Neuronal stem cell (in vitro differentiated cells): Measurements from ENCODE around the gene SEC14L1.

Source experiments
- DNase-seq: peaks from one replicate; pipeline ENCODE4 v3.0.0-alpha.2; 2013; ENCODE audit warnings: low spot score
- H2AFZ ChIP-seq: one replicate; pipeline ENCODE4 v1.6.1; 2013; ENCODE audit warnings: mild to moderate bottlenecking, low read length, inconsistent platforms
- H2AK5ac ChIP-seq: 2 replicates; pipeline ENCODE4 v1.6.1; 2013; ENCODE audit warnings: low read depth, mild to moderate bottlenecking, inconsistent platforms, low read length, moderate library complexity, mixed read lengths
- H2BK120ac ChIP-seq: 2 replicates; pipeline ENCODE4 v1.6.1; 2013; ENCODE audit warnings: low read depth, mild to moderate bottlenecking, inconsistent platforms, low read length, moderate library complexity, mixed read lengths
- H2BK12ac ChIP-seq: one replicate; pipeline ENCODE4 v1.6.1; 2013; ENCODE audit warnings: low read length, inconsistent platforms
- H2BK15ac ChIP-seq: 2 replicates; pipeline ENCODE4 v1.6.1; 2013; ENCODE audit warnings: mild to moderate bottlenecking, low read length, inconsistent platforms, mixed read lengths
- H2BK5ac ChIP-seq: one replicate; pipeline ENCODE4 v1.6.1; 2013; ENCODE audit warnings: inconsistent platforms, mild to moderate bottlenecking, low read length, moderate library complexity
- H3K14ac ChIP-seq: one replicate; pipeline ENCODE4 v1.6.1; 2013; ENCODE audit warnings: low read length, inconsistent platforms
- H3K18ac ChIP-seq: 2 replicates; pipeline ENCODE4 v1.6.1; 2013; ENCODE audit warnings: low read length, inconsistent platforms
- H3K23ac ChIP-seq: 2 replicates; pipeline ENCODE4 v1.6.1; 2013; ENCODE audit warnings: low read depth, mild to moderate bottlenecking, mixed read lengths, low read length, inconsistent platforms; ENCODE audit not compliant: poor library complexity
- H3K27ac ChIP-seq: replicated peaks from 3 replicates; pipeline ENCODE4 v1.5.1; 2013; ENCODE audit warnings: low read length, inconsistent platforms
- H3K27me3 ChIP-seq, 3 experiments: 2 replicates each; pipeline ENCODE4 v1.6.1; 2013; ENCODE audit warnings: low read length in 3 of 3, mild to moderate bottlenecking in 2 of 3, inconsistent platforms in 1 of 3, low read depth in 1 of 3, mixed read lengths in 1 of 3, moderate library complexity in 1 of 3; ENCODE audit not compliant: control insufficient read depth in 3 of 3, insufficient read depth in 3 of 3
- H3K36me3 ChIP-seq, 2 donors: replicated peaks in 1 of 2; 2 replicates each; pipeline ENCODE4 v1.6.1; 2013; ENCODE audit warnings: low read length in 2 of 2; ENCODE audit not compliant: control insufficient read depth in 2 of 2, insufficient read depth in 2 of 2
- H3K4ac ChIP-seq: 2 replicates; pipeline ENCODE4 v1.6.1; 2013; ENCODE audit warnings: inconsistent platforms, mild to moderate bottlenecking, low read length, moderate library complexity
- H3K4me1 ChIP-seq, 2 donors: 1 replicate in 1 of 2; 2 replicates in 1 of 2; pipeline ENCODE4 v1.6.1; 2013; ENCODE audit warnings: low read length in 2 of 2, low read depth in 1 of 2; ENCODE audit not compliant: control insufficient read depth in 2 of 2, insufficient read depth in 1 of 2
- H3K4me2 ChIP-seq: one replicate; pipeline ENCODE4 v1.6.1; 2013; ENCODE audit warnings: mild to moderate bottlenecking, low read length, inconsistent platforms; ENCODE audit not compliant: insufficient read depth, poor library complexity, severe bottlenecking
- H3K4me3 ChIP-seq, 2 donors: 2 replicates each; pipeline ENCODE4 v1.5.1; 2013; ENCODE audit warnings: low read length in 2 of 2, mild to moderate bottlenecking in 2 of 2, inconsistent platforms in 1 of 2, moderate library complexity in 1 of 2
- H3K79me1 ChIP-seq: one replicate; pipeline ENCODE4 v1.6.1; 2013; ENCODE audit warnings: low read depth, mild to moderate bottlenecking, inconsistent platforms, low read length, moderate library complexity
- H3K9ac ChIP-seq: one replicate; pipeline ENCODE4 v1.6.1; 2013; ENCODE audit warnings: mild to moderate bottlenecking, low read depth, low read length, inconsistent platforms; ENCODE audit not compliant: poor library complexity
- H3K9me3 ChIP-seq, 2 donors: replicated peaks in 1 of 2; 2 replicates each; pipeline versions ENCODE3 to v1.6.1; 2013; ENCODE audit warnings: low read length in 2 of 2, mild to moderate bottlenecking in 2 of 2, inconsistent platforms in 1 of 2, low read depth in 1 of 2, mixed read lengths in 1 of 2, moderate library complexity in 1 of 2; ENCODE audit not compliant: control insufficient read depth in 2 of 2, insufficient read depth in 1 of 2
- H4K8ac ChIP-seq: one replicate; pipeline ENCODE4 v1.6.1; 2013; ENCODE audit warnings: low read depth, mild to moderate bottlenecking, inconsistent platforms, low read length, moderate library complexity
- H4K91ac ChIP-seq: one replicate; pipeline ENCODE4 v1.6.1; 2013; ENCODE audit warnings: low read length, low read depth, mild to moderate bottlenecking, inconsistent platforms; ENCODE audit not compliant: poor library complexity
- WGBS, 2 donors: extraction: QIAGEN DNeasy Blood & Tissue Kit; methylation state at CpG; one replicate each; pipeline ENCODE4 v1.1.7; 2013; ENCODE audit warnings: missing lambda C conversion rate in 2 of 2, mixed read lengths in 1 of 2; ENCODE audit not compliant: insufficient read length in 2 of 2, insufficient replicate concordance in 1 of 2; ENCODE audit errors: extremely low coverage in 2 of 2; 5-methylcytosine and 5-hydroxymethylcytosine counted together

The SEC14L1 gene

GRCh38 chr17:77210946-77211541 is 70.3 kb downstream of the SEC14L1 start:
- Histone ChIP-seq H4K8ac (no peak overlapping the region), H4K91ac (no peak overlapping the region), H3K4ac (no peak overlapping the region), H3K27ac (no peak overlapping the region), H3K4me2 (no peak overlapping the region), H3K9ac (no peak overlapping the region), H3K36me3 (peaks cover 58 to 95% of the 10 kb centered on the region in 2 donors), H3K4me1 (peaks cover 0 to 5% of the 10 kb centered on the region in 2 donors), H3K27me3 (no peaks in the 10 kb centered on the region), H2BK5ac (no peak overlapping the region), H3K9me3 (peaks cover 0 to 2% of the 10 kb centered on the region in 2 donors), H2BK12ac (no peak overlapping the region), H3K23ac (no peak overlapping the region), H2AFZ (no peak overlapping the region), H3K18ac (no peak overlapping the region), H3K14ac (no peak overlapping the region), H2BK15ac (no peak overlapping the region), H2AK5ac (no peak overlapping the region), H3K79me1 (no peaks in the 10 kb centered on the region), H3K4me3 (no peak overlapping the region), H2BK120ac (no peak overlapping the region)
- no peak for DNase-seq
- WGBS, 2 donors, result no CpG with 5 or more reads among the region's 22 CpGs

- no peak overlapping the region for H2BK15ac ChIP-seq
- H4K91ac ChIP-seq, result no peak overlapping the region
- no peaks in the 10 kb centered on the region for H3K79me1 ChIP-seq
- no peak overlapping the region for H4K8ac ChIP-seq
- no peak overlapping the region for H2AFZ ChIP-seq
- WGBS, 2 donors, result no CpG with 5 or more reads among the region's 15 CpGs
- peaks cover 58 to 95% of the 10 kb centered on the region in 2 donors for H3K36me3 ChIP-seq
- no peak overlapping the region for H3K4me3 ChIP-seq
- H3K27me3 ChIP-seq, result no peaks in the 10 kb centered on the region
- H3K18ac ChIP-seq, result no peak overlapping the region
- no peak for DNase-seq
- peaks cover 0 to 5% of the 10 kb centered on the region in 2 donors for H3K4me1 ChIP-seq
- peaks cover 0 to 2% of the 10 kb centered on the region in 2 donors for H3K9me3 ChIP-seq
- no peak overlapping the region for H2BK5ac ChIP-seq
- H2AK5ac ChIP-seq, result no peak overlapping the region
- H2BK12ac ChIP-seq, result no peak overlapping the region
- H3K23ac ChIP-seq, result peak overlapping the region; percentile 32
- no peak overlapping the region for H3K14ac ChIP-seq
- H2BK120ac ChIP-seq, result no peak overlapping the region
- no peak overlapping the region for H3K27ac ChIP-seq
- H3K4me2 ChIP-seq, result no peak overlapping the region
- peak overlapping the region; percentile 7 for H3K9ac ChIP-seq
- no peak overlapping the region for H3K4ac ChIP-seq
Observed at GRCh38 chr17:77211681-77212080, 70.9 kb downstream of the SEC14L1 start.

- no peak overlapping the region for H2AK5ac ChIP-seq
- H3K14ac ChIP-seq, result no peak overlapping the region
- H2AFZ ChIP-seq, result no peak overlapping the region
- H4K8ac ChIP-seq, result no peak overlapping the region
- peaks cover 0 to 2% of the 10 kb centered on the region in 2 donors for H3K9me3 ChIP-seq
- no peak overlapping the region for H2BK12ac ChIP-seq
- H3K27ac ChIP-seq, result no peak overlapping the region
- H3K9ac ChIP-seq, result no peak overlapping the region
- no peak overlapping the region for H3K4me2 ChIP-seq
- peaks cover 0 to 5% of the 10 kb centered on the region in 2 donors for H3K4me1 ChIP-seq
- H3K4me3 ChIP-seq, result no peak overlapping the region
- no peak overlapping the region for H2BK5ac ChIP-seq
- no peaks in the 10 kb centered on the region for H3K27me3 ChIP-seq
- no peak overlapping the region for H2BK120ac ChIP-seq
- no peak overlapping the region for H3K23ac ChIP-seq
- WGBS, 2 donors, result no CpG with 5 or more reads among the region's 21 CpGs
- H2BK15ac ChIP-seq, result no peak overlapping the region
- no peak overlapping the region for H3K4ac ChIP-seq
- no peak for DNase-seq
- peaks cover 59 to 95% of the 10 kb centered on the region in 2 donors for H3K36me3 ChIP-seq
- H4K91ac ChIP-seq, result no peak overlapping the region
- H3K18ac ChIP-seq, result no peak overlapping the region
- no peaks in the 10 kb centered on the region for H3K79me1 ChIP-seq
Observed at GRCh38 chr17:77212081-77212832, 71.5 kb downstream of the SEC14L1 start.
